KMS-11 (cell line): ENCODE measurements around the gene TRAPPC8.
"Not testable (repeated sequence)": the region's sequence is repeated elsewhere in the genome, so short reads cannot be mapped to it uniquely, and the experiment has no call there.

Experiments
- H2AFZ ChIP-seq: fragments of 200-600 bp; sonication (generic); 2 replicates; pipeline ENCODE4 v1.6.1; 2016; ENCODE audit warnings: antibody characterized with exemption, mixed run types, low read depth
- H3K27ac ChIP-seq: fragments of 200-600 bp; sonication (generic); 2 replicates; pipeline ENCODE4 v1.6.1; 2016; ENCODE audit warnings: mild to moderate bottlenecking, mixed run types
- H3K27me3 ChIP-seq: fragments of 200-600 bp; sonication (generic); 2 replicates; pipeline ENCODE4 v1.6.1; 2017; ENCODE audit warnings: mild to moderate bottlenecking, low read depth, mixed run types, moderate library complexity; ENCODE audit not compliant: insufficient read depth
- H3K36me3 ChIP-seq: fragments of 200-600 bp; sonication (generic); 2 replicates; pipeline ENCODE4 v1.6.1; 2017; ENCODE audit warnings: mild to moderate bottlenecking, mixed run types; ENCODE audit not compliant: insufficient read depth
- H3K4me1 ChIP-seq: fragments of 200-600 bp; sonication (generic); 2 replicates; pipeline ENCODE4 v1.6.1; 2016; ENCODE audit warnings: mild to moderate bottlenecking, low read depth, mixed run types; ENCODE audit not compliant: poor library complexity, severe bottlenecking
- H3K4me2 ChIP-seq: fragments of 200-600 bp; sonication (generic); 2 replicates; pipeline ENCODE4 v1.7.0; 2016; ENCODE audit warnings: mild to moderate bottlenecking, mixed run types
- H3K4me3 ChIP-seq: fragments of 200-600 bp; sonication (generic); IDR thresholded peaks from 2 replicates; pipeline ENCODE4 v1.6.1; 2017; ENCODE audit warnings: low read depth, low read length, mixed read lengths; ENCODE audit not compliant: insufficient read depth
- H3K79me2 ChIP-seq: fragments of 200-600 bp; sonication (generic); 2 replicates; pipeline ENCODE4 v1.6.1; 2016; ENCODE audit warnings: low read depth, mixed run types; ENCODE audit not compliant: insufficient read depth
- H3K9ac ChIP-seq: fragments of 200-600 bp; sonication (generic); 2 replicates; pipeline ENCODE4 v1.6.1; 2016; ENCODE audit warnings: mild to moderate bottlenecking, mixed run types
- H4K20me1 ChIP-seq: fragments of 200-600 bp; sonication (generic); 2 replicates; pipeline ENCODE4 v1.6.1; 2016; ENCODE audit warnings: mild to moderate bottlenecking, mixed run types; ENCODE audit not compliant: insufficient read depth
- CTCF ChIP-seq: fragments of 200-600 bp; sonication (generic); conservative IDR thresholded peaks from 2 replicates; pipeline ENCODE4 v1.6.1; 2017; ENCODE audit warnings: low read depth, mild to moderate bottlenecking, antibody characterized with exemption, low read length, moderate library complexity, mixed read lengths

Gene TRAPPC8

GRCh38 chr18:31821545-31822171 lies 121.3 kb downstream of the TRAPPC8 start:
- no peak overlapping the region for H3K4me3 ChIP-seq
- no peaks in the 10 kb centered on the region for H3K27me3 ChIP-seq
- no peak overlapping the region for H3K4me2 ChIP-seq
- H3K79me2 ChIP-seq: no peaks in the 10 kb centered on the region
- no peak overlapping the region for H2AFZ ChIP-seq
- no peaks in the 10 kb centered on the region for H4K20me1 ChIP-seq
- TF ChIP-seq CTCF: no peak
- H3K27ac ChIP-seq: no peak overlapping the region
- H3K9ac ChIP-seq: no peak overlapping the region
- H3K4me1 ChIP-seq: peaks cover 8% of the 10 kb centered on the region
- no peaks in the 10 kb centered on the region for H3K36me3 ChIP-seq

DNA sequence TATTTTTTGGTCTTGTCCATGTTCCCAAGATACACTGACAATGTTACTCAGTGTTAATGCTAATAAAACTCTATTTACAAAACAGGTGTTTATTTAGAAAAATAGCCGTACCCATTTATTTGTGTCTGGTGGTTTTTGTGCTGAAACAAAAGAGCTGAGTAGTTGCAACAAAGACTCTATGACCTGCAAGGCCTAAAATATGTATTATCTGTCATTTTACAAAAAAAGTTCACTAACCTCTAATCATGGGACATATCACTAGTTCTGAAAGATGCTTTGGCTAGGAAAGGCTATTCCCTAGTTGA lies 123.1 kb downstream of the TRAPPC8 start:
- H4K20me1 ChIP-seq: no peaks in the 10 kb centered on the region
- H2AFZ ChIP-seq: no peak overlapping the region
- H3K79me2 ChIP-seq: no peaks in the 10 kb centered on the region
- H3K4me2 ChIP-seq: no peak overlapping the region
- no peak overlapping the region for H3K9ac ChIP-seq
- peak; percentile 52 for TF ChIP-seq CTCF
- H3K27ac ChIP-seq: no peak overlapping the region
- no peaks in the 10 kb centered on the region for H3K4me1 ChIP-seq
- no peak overlapping the region for H3K4me3 ChIP-seq
- H3K36me3 ChIP-seq: no peaks in the 10 kb centered on the region
- no peaks in the 10 kb centered on the region for H3K27me3 ChIP-seq

- peak; percentile 92 for TF ChIP-seq CTCF
Observed at GRCh38 chr18:31819106-31819924, 123.6 kb downstream of the TRAPPC8 start.

GRCh38 chr18:31814132-31814531 lies 128.8 kb downstream of the TRAPPC8 start:
- no peaks in the 10 kb centered on the region for H4K20me1 ChIP-seq
- no peak overlapping the region for H3K9ac ChIP-seq
- H3K79me2 ChIP-seq: no peaks in the 10 kb centered on the region
- no peak overlapping the region for H3K4me3 ChIP-seq
- H3K4me1 ChIP-seq: no peaks in the 10 kb centered on the region
- H3K36me3 ChIP-seq: no peaks in the 10 kb centered on the region
- no peak overlapping the region for H3K4me2 ChIP-seq
- H3K27me3 ChIP-seq: no peaks in the 10 kb centered on the region
- no peak overlapping the region for H3K27ac ChIP-seq
- no peak overlapping the region for H2AFZ ChIP-seq
- no peak for TF ChIP-seq CTCF

More at GRCh38 chr18:31819106-31819924, 123.6 kb downstream of the TRAPPC8 start:
- Histone ChIP-seq H3K79me2 (no peaks in the 10 kb centered on the region), H3K4me3 (no peak overlapping the region), H4K20me1 (no peaks in the 10 kb centered on the region), H2AFZ (no peak overlapping the region), H3K9ac (no peak overlapping the region), H3K27ac (no peak overlapping the region), H3K4me1 (no peaks in the 10 kb centered on the region), H3K4me2 (no peak overlapping the region), H3K27me3 (no peaks in the 10 kb centered on the region), H3K36me3 (no peaks in the 10 kb centered on the region)

GRCh38 chr18:31810336-31811130 lies 132.4 kb downstream of the TRAPPC8 start:
- not testable (repeated sequence) for H3K9ac ChIP-seq, H3K27me3 ChIP-seq, H3K27ac ChIP-seq, H4K20me1 ChIP-seq, H3K79me2 ChIP-seq, H3K4me2 ChIP-seq, H2AFZ ChIP-seq, H3K36me3 ChIP-seq, H3K4me3 ChIP-seq, H3K4me1 ChIP-seq

GRCh38 chr18:31809049-31809448 lies 133.9 kb downstream of the TRAPPC8 start:
- H3K27ac ChIP-seq: not testable (repeated sequence)

More at GRCh38 chr18:31809049-31809448, 133.9 kb downstream of the TRAPPC8 start:
- not testable (repeated sequence) for H3K4me3 ChIP-seq, H4K20me1 ChIP-seq, H3K27me3 ChIP-seq, H3K4me1 ChIP-seq, H3K79me2 ChIP-seq, H3K4me2 ChIP-seq, H3K9ac ChIP-seq, H2AFZ ChIP-seq, H3K36me3 ChIP-seq
